ENCODE measurements around the gene SLC15A3. TPM values are rescaled to one million over a fixed set of nuclear protein-coding genes. Genes with fewer than 3 reads are reported as not detected.

The SLC15A3 gene
- total and polyA plus RNA-seq, 7 donors: 7.2 to 14.6 (median 8.2) TPM

DNA sequence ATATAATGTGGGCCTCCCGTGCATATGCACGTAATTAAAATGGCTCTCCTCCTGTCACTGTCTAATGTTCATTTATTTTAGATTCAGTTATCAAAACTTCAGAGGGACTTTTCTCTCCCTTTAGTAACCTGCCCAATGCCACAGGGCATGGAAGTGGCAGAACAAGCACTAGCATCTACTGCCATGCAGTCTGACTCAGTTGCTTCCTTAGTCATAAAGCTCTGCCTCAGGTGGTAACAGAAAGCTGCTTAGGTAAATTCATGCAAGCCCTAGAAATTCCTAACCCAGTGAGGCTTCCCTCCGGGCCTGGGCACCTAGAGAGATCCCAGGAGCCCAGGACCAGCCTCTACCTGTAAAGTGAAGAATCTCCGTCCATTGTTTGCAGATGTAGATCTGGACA is 54.5 kb downstream of the SLC15A3 start:
- H3K4me3 ChIP-seq: no peak overlapping the region
- no peak for DNase-seq
- no peak overlapping the region for H3K27ac ChIP-seq
- intact Hi-C loops (cut with DNase I): loop anchor here (5.0 kb wide), 2 partner anchors 65 to 120 kb away; no protein-coding TSS in a partner anchor
- WGBS, 3 donors: 87 to 94% (median 92%) methylated on average over 4 of the region's 4 CpGs
- H3K36me3 ChIP-seq (ENCODE audit: insufficient read depth in 1 of 2, low read depth in 1 of 2): peaks cover 23 to 99% of the 10 kb centered on the region in 2 donors
- TF ChIP-seq, protein P1, sequence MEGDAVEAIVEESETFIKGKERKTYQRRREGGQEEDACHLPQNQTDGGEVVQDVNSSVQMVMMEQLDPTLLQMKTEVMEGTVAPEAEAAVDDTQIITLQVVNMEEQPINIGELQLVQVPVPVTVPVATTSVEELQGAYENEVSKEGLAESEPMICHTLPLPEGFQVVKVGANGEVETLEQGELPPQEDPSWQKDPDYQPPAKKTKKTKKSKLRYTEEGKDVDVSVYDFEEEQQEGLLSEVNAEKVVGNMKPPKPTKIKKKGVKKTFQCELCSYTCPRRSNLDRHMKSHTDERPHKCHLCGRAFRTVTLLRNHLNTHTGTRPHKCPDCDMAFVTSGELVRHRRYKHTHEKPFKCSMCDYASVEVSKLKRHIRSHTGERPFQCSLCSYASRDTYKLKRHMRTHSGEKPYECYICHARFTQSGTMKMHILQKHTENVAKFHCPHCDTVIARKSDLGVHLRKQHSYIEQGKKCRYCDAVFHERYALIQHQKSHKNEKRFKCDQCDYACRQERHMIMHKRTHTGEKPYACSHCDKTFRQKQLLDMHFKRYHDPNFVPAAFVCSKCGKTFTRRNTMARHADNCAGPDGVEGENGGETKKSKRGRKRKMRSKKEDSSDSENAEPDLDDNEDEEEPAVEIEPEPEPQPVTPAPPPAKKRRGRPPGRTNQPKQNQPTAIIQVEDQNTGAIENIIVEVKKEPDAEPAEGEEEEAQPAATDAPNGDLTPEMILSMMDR (IDR thresholded peaks at IDR 0.05): no peak
- no peaks in the 10 kb centered on the region for H3K4me1 ChIP-seq
- H3K9me3 ChIP-seq: no peaks in the 10 kb centered on the region
- no peaks in the 10 kb centered on the region for H3K27me3 ChIP-seq (ENCODE audit: insufficient read depth in 3 of 3, low read length in 2 of 3)
- no peak for ATAC-seq

DNA sequence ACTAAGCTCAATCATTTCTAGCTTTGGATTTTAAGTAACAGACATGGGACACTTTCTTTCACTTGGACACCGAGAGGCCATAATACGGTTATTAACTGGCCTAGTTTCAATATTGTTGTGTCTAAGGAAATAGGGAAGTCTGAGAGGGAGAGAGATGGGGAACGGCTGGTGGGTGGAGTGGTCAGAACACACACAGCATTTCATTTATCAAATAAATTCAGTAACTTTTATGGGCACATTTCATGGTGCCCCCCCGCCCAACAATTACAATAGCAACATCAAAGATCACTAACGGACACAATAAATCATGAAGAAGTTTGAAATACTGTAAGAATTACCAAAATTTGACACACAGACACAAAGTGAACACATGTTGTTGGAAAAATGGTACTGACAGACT is 56.3 kb downstream of the SLC15A3 start:
- Histone ChIP-seq H3K27ac (no peak overlapping the region), H3K4me3 (no peak overlapping the region), H3K4me1 (no peaks in the 10 kb centered on the region), H3K9me3 (no peaks in the 10 kb centered on the region), H3K36me3 (ENCODE audit: insufficient read depth in 1 of 2, low read depth in 1 of 2) (peaks cover 16 to 97% of the 10 kb centered on the region in 2 donors), H3K27me3 (ENCODE audit: insufficient read depth in 3 of 3, low read length in 2 of 3) (no peaks in the 10 kb centered on the region)
- ATAC-seq (no peak), DNase-seq (no peak)
- TF ChIP-seq, protein P1 (IDR thresholded peaks at IDR 0.05): no peak
- intact Hi-C loops (cut with DNase I): loop anchor here (5.0 kb wide), 2 partner anchors 63 to 118 kb away; no protein-coding TSS in a partner anchor
- WGBS, 3 donors: 87 to 90% (median 90%) methylated on average over 5 of the region's 5 CpGs

DNA sequence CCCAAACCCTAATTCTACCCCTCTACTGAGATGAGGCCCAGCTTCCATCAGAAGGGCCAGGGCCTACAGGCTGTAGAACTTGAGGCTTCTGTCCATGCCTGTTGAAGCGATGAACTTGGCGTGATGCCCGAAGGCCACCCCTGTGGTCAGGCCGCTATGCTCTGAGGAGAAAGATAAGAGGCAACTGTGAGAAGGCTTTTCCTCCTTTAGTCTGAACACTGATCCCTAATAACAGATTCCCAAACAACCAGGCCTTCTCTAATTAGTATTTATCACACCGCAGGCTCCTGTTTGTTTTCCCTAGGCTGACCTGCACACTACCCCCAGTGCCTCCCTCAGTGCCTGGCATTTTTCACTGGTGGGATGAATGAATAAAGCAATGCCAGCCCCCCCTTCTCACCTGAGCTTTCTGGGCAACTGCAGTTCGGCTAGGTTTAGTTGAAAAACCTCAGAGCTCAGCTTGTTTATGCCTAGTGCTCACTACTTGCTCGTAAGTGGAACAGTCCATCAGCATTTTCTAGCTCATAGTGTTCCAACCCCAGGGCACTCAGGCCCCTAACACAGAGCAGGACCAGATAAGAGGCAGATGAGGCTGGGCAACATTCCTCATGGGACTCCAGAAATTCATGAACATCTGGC is 60.8 kb downstream of the SLC15A3 start:
- Histone ChIP-seq H3K9me3 (no peaks in the 10 kb centered on the region), H3K27me3 (ENCODE audit: insufficient read depth in 3 of 3, low read length in 2 of 3) (no peaks in the 10 kb centered on the region), H3K4me3 (no peak overlapping the region), H3K36me3 (ENCODE audit: insufficient read depth in 1 of 2, low read depth in 1 of 2) (peaks cover 3 to 77% of the 10 kb centered on the region in 2 donors), H3K27ac (no peak overlapping the region), H3K4me1 (no peaks in the 10 kb centered on the region)
- intact Hi-C loops (cut with DNase I): no loop called here
- DNase-seq: no peak
- TF ChIP-seq, protein P1 (IDR thresholded peaks at IDR 0.05): no peak
- 79 to 94% (median 86%) methylated on average over 7 of the region's 7 CpGs for WGBS, 3 donors
- ATAC-seq: no peak

DNA sequence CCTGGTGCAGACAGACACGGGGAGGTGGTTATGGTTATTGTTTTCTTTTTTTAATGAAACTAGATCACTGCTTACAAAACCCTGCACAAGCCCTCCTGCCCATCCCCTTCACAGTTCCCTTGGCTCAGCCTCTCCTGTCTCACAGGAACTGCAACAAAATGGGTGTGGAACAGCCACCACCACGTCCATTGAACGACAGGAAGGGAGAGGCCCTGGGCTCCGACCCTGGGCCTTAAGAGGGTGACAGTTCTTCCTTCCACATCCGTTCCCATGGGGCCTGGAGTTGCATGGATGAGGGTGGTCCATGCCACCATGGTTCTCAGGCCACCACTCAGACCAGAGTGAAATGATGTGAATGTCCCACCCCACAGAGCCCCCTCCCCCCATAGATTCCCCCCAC is 61.3 kb downstream of the SLC15A3 start:
- intact Hi-C loops (cut with DNase I): no loop called here

More for the DNA sequence above, 61.3 kb downstream of the SLC15A3 start:
- ATAC-seq (no peak), DNase-seq (no peak)
- Histone ChIP-seq H3K36me3 (ENCODE audit: insufficient read depth in 1 of 2, low read depth in 1 of 2) (peaks cover 3 to 72% of the 10 kb centered on the region in 2 donors), H3K4me3 (no peak overlapping the region), H3K4me1 (no peaks in the 10 kb centered on the region), H3K27ac (no peak overlapping the region), H3K27me3 (ENCODE audit: insufficient read depth in 3 of 3, low read length in 2 of 3) (no peaks in the 10 kb centered on the region), H3K9me3 (no peaks in the 10 kb centered on the region)
- WGBS, 3 donors: 57 to 63% (median 61%) methylated on average over 4 to 5 of the region's 5 CpGs
- TF ChIP-seq, protein P1 (IDR thresholded peaks at IDR 0.05): no peak
